Measurements from ENCODE around the gene ATP6V1D. TPM values are rescaled to one million over a fixed set of nuclear protein-coding genes. Genes with fewer than 3 reads are reported as not detected.

ATP6V1D gene
- total and polyA plus RNA-seq, 2 of the 8 experiments (the other 6 are each of a cell fraction or from before 2014, with no cell fraction given): 45.1 to 76.3 TPM

DNA sequence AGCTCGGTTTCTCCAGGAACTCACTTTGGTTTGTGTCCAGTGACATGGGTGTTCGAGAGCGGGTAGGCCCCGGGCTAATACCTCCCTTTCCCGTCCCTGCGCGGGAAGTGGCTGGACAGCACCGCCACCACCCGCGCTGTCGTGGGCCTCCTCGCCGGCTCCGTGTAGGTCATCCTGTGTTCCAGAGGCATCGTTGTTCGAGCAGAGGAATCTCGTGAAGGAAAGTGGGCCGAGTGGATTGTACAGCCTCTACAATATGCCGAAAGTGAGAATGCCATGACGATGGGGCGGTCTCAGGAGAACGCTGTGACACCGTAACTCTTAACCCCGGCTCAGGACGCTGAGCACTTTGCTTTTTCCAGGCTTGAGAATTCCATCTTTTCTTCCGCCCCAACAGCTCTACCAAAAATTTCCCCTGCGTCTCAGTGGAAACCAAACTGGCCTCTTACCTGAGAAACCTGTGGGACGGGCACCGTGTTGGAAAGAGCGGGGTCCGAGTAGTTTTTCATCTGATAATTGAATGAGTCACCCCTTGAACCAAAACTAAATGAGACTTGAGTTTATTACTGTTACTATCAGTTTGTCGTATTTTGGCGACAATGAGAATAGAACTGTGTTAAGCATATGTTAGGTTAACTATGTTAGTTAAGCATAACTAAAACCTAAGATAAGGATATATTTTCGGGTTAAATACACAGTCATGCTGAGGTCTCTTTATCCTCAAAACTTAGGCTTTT is 1.0 kb upstream of the ATP6V1D start:
- Histone ChIP-seq H4K5ac (ENCODE audit: insufficient read length, low read depth, low read length) (peak overlapping the region; percentile 32), H3K18ac (ENCODE audit: extremely low read depth, low read length) (0 out of 2 replicates have a peak overlapping the region, but pooled peaks have one; percentile 2), H4K91ac (replicated peaks; ENCODE audit: insufficient read length, low read length) (no peak overlapping the region), H3K23ac (ENCODE audit: insufficient read length) (no peak overlapping the region), H3K56ac (replicated peaks; ENCODE audit: insufficient read length, low read depth, low read length) (no peak overlapping the region), H2AK5ac (ENCODE audit: low read depth, low read length) (no peak overlapping the region), H3K79me1 (ENCODE audit: low read depth, low read length) (peaks cover 3% of the 10 kb centered on the region; the same call in 1 of the 2 replicates), H3K4me2 (ENCODE audit: insufficient read depth in 1 of 2, low read depth in 2 of 2, low read length in 2 of 2) (peak overlapping the region; percentile 83 to 96), H2AFZ (ENCODE audit: low read length) (peak overlapping the region; percentile 79), H3K23me2 (ENCODE audit: low read depth, low read length) (peaks cover 5% of the 10 kb centered on the region; the same call in 1 of the 2 replicates), H3K27me3 (replicated peaks in 1 of 4; ENCODE audit: control insufficient read depth in 3 of 4, extremely low read depth in 1 of 4, insufficient read depth in 3 of 4, low read length in 3 of 4) (no peaks in the 10 kb centered on the region), H3K79me2 (ENCODE audit: control insufficient read depth in 1 of 2, insufficient read depth in 2 of 2, low read length in 2 of 2) (peaks cover 12 to 80% of the 10 kb centered on the region in 2 experiments), H3K4ac (replicated peaks; ENCODE audit: insufficient read length, low read depth, low read length) (no peak overlapping the region), H3K4me1 (replicated peaks in 1 of 4; ENCODE audit: control insufficient read depth in 3 of 4, insufficient read depth in 4 of 4, low read length in 3 of 4) (peaks cover 0 to 3% (median 1%) of the 10 kb centered on the region in 4 experiments; a peak in 2 of 7 replicates), H2BK20ac (ENCODE audit: low read length) (no peak overlapping the region), H4K20me1 (replicated peaks in 1 of 2; ENCODE audit: control insufficient read depth in 1 of 2, insufficient read depth in 2 of 2, low read length in 2 of 2) (peaks cover 0 to 8% of the 10 kb centered on the region in 2 experiments), H3K9ac (replicated peaks in 1 of 4; ENCODE audit: extremely low read depth in 1 of 4, low read depth in 3 of 4, low read length in 3 of 4) (peak overlapping the region; percentile 96 to 99 (median 98)), H2BK12ac (ENCODE audit: low read depth, low read length) (0 out of 2 replicates have a peak overlapping the region, but pooled peaks have one; percentile 53), H3K4me3 (ENCODE audit: extremely low read depth in 1 of 4, insufficient read depth in 2 of 4, low read depth in 3 of 4, low read length in 4 of 4) (peak overlapping the region; percentile 54 to 99 (median 92)), H3K27ac (ENCODE audit: low read depth, low read length) (peak overlapping the region; percentile 98), H4K8ac (ENCODE audit: extremely low read depth, insufficient read depth, low read length) (peak overlapping the region; percentile 82; the same call in 1 of the 2 replicates), H3K9me3 (ENCODE audit: insufficient read depth in 2 of 2, low read depth in 1 of 2, low read length in 1 of 2) (no peaks in the 10 kb centered on the region), H3K36me3 (ENCODE audit: control insufficient read depth in 2 of 4, insufficient read depth in 4 of 4, low read length in 3 of 4) (peaks cover 3 to 24% (median 6%) of the 10 kb centered on the region in 4 experiments; a peak in 7 of 8 replicates), H3K14ac (ENCODE audit: insufficient read length) (no peak overlapping the region), H2BK120ac (replicated peaks; ENCODE audit: low read depth, low read length) (no peak overlapping the region), H2BK5ac (ENCODE audit: low read depth, low read length) (peak overlapping the region; percentile 50), H2BK15ac (ENCODE audit: low read length) (no peak overlapping the region)
- DNase-seq (ENCODE audit: low read depth in 1 of 2, low spot score in 2 of 2) (no peak), FAIRE-seq (no peak)
- ChIA-PET CTCF (ENCODE audit: partially characterized antibody) (interaction anchor here (0.9 to 1.7 kb wide), 15 partner anchors 9 to 751 kb away, joined by 3 to 9 read pairs (median 3); no protein-coding TSS in a partner anchor), POLR2A (ENCODE audit: partially characterized antibody) (interaction anchor here (0.6 to 2.0 kb wide), 4 partner anchors 9 to 1074 kb away, joined by 3 to 8 read pairs (median 4); no protein-coding TSS in a partner anchor)
- WGBS, 2 experiments (ENCODE audit: extremely low coverage in 1 of 2, insufficient coverage in 1 of 2, insufficient read length in 1 of 2, insufficient replicate concordance in 2 of 2, low coverage in 1 of 2, low lambda C conversion rate in 2 of 2, missing lambda C conversion rate in 1 of 2): 4% methylated on average over 31 of the region's 34 CpGs; no CpG with 5 or more reads in 1 of the 2 experiments
- TF ChIP-seq MAFK (IDR thresholded peaks at IDR 0.05; ENCODE audit: low read depth, low read length): no peak
- TF ChIP-seq RAD21 (IDR thresholded peaks at IDR 0.05 in 1 of 2, conservative IDR thresholded peaks at IDR 0.05 in 1 of 2; ENCODE audit: low read depth in 2 of 2, low read length in 2 of 2): no peak
- TF ChIP-seq BCL11A (IDR thresholded peaks at IDR 0.05; ENCODE audit: low read depth in 2 of 2, low read length in 2 of 2): no peak
- TF ChIP-seq GABPA (IDR thresholded peaks at IDR 0.05; ENCODE audit: borderline replicate concordance, insufficient read depth, low read length): no peak
- no peak for TF ChIP-seq TAF1 (IDR thresholded peaks at IDR 0.05; ENCODE audit: low read depth, low read length)
- TF ChIP-seq SRF (IDR thresholded peaks at IDR 0.05; ENCODE audit: low read depth, low read length): no peak
- TF ChIP-seq, protein P1, sequence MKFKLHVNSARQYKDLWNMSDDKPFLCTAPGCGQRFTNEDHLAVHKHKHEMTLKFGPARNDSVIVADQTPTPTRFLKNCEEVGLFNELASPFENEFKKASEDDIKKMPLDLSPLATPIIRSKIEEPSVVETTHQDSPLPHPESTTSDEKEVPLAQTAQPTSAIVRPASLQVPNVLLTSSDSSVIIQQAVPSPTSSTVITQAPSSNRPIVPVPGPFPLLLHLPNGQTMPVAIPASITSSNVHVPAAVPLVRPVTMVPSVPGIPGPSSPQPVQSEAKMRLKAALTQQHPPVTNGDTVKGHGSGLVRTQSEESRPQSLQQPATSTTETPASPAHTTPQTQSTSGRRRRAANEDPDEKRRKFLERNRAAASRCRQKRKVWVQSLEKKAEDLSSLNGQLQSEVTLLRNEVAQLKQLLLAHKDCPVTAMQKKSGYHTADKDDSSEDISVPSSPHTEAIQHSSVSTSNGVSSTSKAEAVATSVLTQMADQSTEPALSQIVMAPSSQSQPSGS (IDR thresholded peaks at IDR 0.05; ENCODE audit: low read length): peak; percentile 11; the same call in 1 of the 2 replicates
- 0 out of 2 replicates have a peak, but pooled peaks have one; percentile 18 for TF ChIP-seq RBBP5 (IDR thresholded peaks at IDR 0.05; ENCODE audit: borderline replicate concordance, low read depth, low read length)
- TF ChIP-seq CEBPB (IDR thresholded peaks at IDR 0.05; ENCODE audit: low read depth, low read length): no peak

All from H1 (cell line).